Measurements from ENCODE around the gene ABHD4.

Gene ABHD4

GRCh38 chr14:22597265-22597664 lies 835 bp upstream of the ABHD4 start:
- Histone ChIP-seq H3K27me3 (ENCODE audit: control insufficient read depth, insufficient read depth, low read length) (no peaks in the 10 kb centered on the region), H3K9ac (ENCODE audit: low read depth, low read length) (no peak overlapping the region), H3K36me3 (ENCODE audit: control insufficient read depth, insufficient read depth, low read length) (peaks cover 7% of the 10 kb centered on the region), H3K4me3 (ENCODE audit: low read depth, low read length) (peak overlapping the region; percentile 98), H3K9me3 (ENCODE audit: control insufficient read depth, insufficient read depth, low read length) (no peaks in the 10 kb centered on the region), H3K4me1 (ENCODE audit: control insufficient read depth, insufficient read depth, low read length) (peaks cover 16% of the 10 kb centered on the region)

DNA sequence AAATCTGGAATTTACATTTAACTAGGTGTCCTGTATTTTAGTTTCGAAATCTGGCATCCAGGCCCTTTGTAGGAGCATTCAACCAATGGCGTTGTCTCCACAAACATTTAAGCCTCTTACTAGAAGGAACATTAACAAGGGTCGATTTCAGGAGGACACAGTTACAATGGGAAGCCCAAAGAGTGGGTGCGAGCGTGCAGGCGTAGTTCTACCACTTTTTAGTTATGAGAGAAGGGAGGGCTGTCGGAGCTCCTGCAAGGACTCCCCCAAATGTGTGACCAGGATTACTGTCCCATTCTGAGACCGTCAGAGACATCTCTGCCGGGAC lies 365 bp upstream of the ABHD4 start:
- Histone ChIP-seq H3K4me3 (ENCODE audit: low read depth, low read length) (peak overlapping the region; percentile 98), H3K9ac (ENCODE audit: low read depth, low read length) (peak overlapping the region; percentile 40), H3K9me3 (ENCODE audit: control insufficient read depth, insufficient read depth, low read length) (no peaks in the 10 kb centered on the region), H3K27me3 (ENCODE audit: control insufficient read depth, insufficient read depth, low read length) (no peaks in the 10 kb centered on the region), H3K36me3 (ENCODE audit: control insufficient read depth, insufficient read depth, low read length) (peaks cover 11% of the 10 kb centered on the region), H3K4me1 (ENCODE audit: control insufficient read depth, insufficient read depth, low read length) (peaks cover 16% of the 10 kb centered on the region)

- peaks cover 23% of the 10 kb centered on the region for H3K36me3 ChIP-seq (ENCODE audit: control insufficient read depth, insufficient read depth, low read length)
- H3K9me3 ChIP-seq (ENCODE audit: control insufficient read depth, insufficient read depth, low read length): no peaks in the 10 kb centered on the region
- H3K9ac ChIP-seq (ENCODE audit: low read depth, low read length): peak overlapping the region; percentile 66
- peak overlapping the region; percentile 98 for H3K4me3 ChIP-seq (ENCODE audit: low read depth, low read length)
- H3K27me3 ChIP-seq (ENCODE audit: control insufficient read depth, insufficient read depth, low read length): no peaks in the 10 kb centered on the region
- H3K4me1 ChIP-seq (ENCODE audit: control insufficient read depth, insufficient read depth, low read length): peaks cover 11% of the 10 kb centered on the region
Observed at GRCh38 chr14:22598896-22599244, 770 bp downstream of the ABHD4 start.

DNA sequence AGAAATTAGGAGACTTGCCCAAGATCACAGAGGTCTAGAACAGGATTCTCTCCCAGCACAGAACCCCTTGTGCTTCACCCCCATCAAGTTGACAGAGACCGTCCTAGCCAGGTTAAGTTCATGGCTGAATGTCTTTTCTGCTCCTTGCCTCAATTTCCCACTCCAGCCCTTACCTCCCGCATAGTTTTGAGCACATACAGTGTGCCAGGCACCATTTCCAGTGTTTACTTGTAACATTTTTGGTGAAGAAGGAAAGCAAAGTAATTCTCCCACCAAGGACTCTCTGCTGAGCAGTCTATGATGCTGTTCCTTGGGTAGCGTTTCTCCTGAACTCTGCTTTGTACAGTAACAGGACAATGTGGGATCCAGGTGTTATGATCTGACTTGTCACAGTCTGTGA lies 1.2 kb downstream of the ABHD4 start:
- H3K27me3 ChIP-seq (ENCODE audit: control insufficient read depth, insufficient read depth, low read length): no peaks in the 10 kb centered on the region
- no peaks in the 10 kb centered on the region for H3K9me3 ChIP-seq (ENCODE audit: control insufficient read depth, insufficient read depth, low read length)
- H3K4me1 ChIP-seq (ENCODE audit: control insufficient read depth, insufficient read depth, low read length): peaks cover 11% of the 10 kb centered on the region
- H3K9ac ChIP-seq (ENCODE audit: low read depth, low read length): peak overlapping the region; percentile 66
- peak overlapping the region; percentile 98 for H3K4me3 ChIP-seq (ENCODE audit: low read depth, low read length)
- peaks cover 24% of the 10 kb centered on the region for H3K36me3 ChIP-seq (ENCODE audit: control insufficient read depth, insufficient read depth, low read length)

GRCh38 chr14:22600027-22600426 lies 1.9 kb downstream of the ABHD4 start:
- no peaks in the 10 kb centered on the region for H3K27me3 ChIP-seq (ENCODE audit: control insufficient read depth, insufficient read depth, low read length)
- H3K9me3 ChIP-seq (ENCODE audit: control insufficient read depth, insufficient read depth, low read length): no peaks in the 10 kb centered on the region
- H3K4me1 ChIP-seq (ENCODE audit: control insufficient read depth, insufficient read depth, low read length): peaks cover 11% of the 10 kb centered on the region
- no peak overlapping the region for H3K4me3 ChIP-seq (ENCODE audit: low read depth, low read length)
- H3K9ac ChIP-seq (ENCODE audit: low read depth, low read length): no peak overlapping the region
- peaks cover 28% of the 10 kb centered on the region for H3K36me3 ChIP-seq (ENCODE audit: control insufficient read depth, insufficient read depth, low read length)

- peaks cover 39% of the 10 kb centered on the region for H3K36me3 ChIP-seq (ENCODE audit: control insufficient read depth, insufficient read depth, low read length)
- H3K9ac ChIP-seq (ENCODE audit: low read depth, low read length): no peak overlapping the region
- no peaks in the 10 kb centered on the region for H3K27me3 ChIP-seq (ENCODE audit: control insufficient read depth, insufficient read depth, low read length)
- H3K4me1 ChIP-seq (ENCODE audit: control insufficient read depth, insufficient read depth, low read length): peaks cover 11% of the 10 kb centered on the region
- no peaks in the 10 kb centered on the region for H3K9me3 ChIP-seq (ENCODE audit: control insufficient read depth, insufficient read depth, low read length)
- H3K4me3 ChIP-seq (ENCODE audit: low read depth, low read length): no peak overlapping the region
Observed at GRCh38 chr14:22601456-22601855, 3.4 kb downstream of the ABHD4 start.

- no peaks in the 10 kb centered on the region for H3K27me3 ChIP-seq (ENCODE audit: control insufficient read depth, insufficient read depth, low read length)
- H3K4me1 ChIP-seq (ENCODE audit: control insufficient read depth, insufficient read depth, low read length): peaks cover 8% of the 10 kb centered on the region
- H3K9me3 ChIP-seq (ENCODE audit: control insufficient read depth, insufficient read depth, low read length): no peaks in the 10 kb centered on the region
- H3K9ac ChIP-seq (ENCODE audit: low read depth, low read length): no peak overlapping the region
- H3K4me3 ChIP-seq (ENCODE audit: low read depth, low read length): no peak overlapping the region
- peaks cover 43% of the 10 kb centered on the region for H3K36me3 ChIP-seq (ENCODE audit: control insufficient read depth, insufficient read depth, low read length)
Observed at GRCh38 chr14:22601996-22602395, 3.9 kb downstream of the ABHD4 start.

GRCh38 chr14:22602862-22603261 lies 4.8 kb downstream of the ABHD4 start:
- H3K9me3 ChIP-seq (ENCODE audit: control insufficient read depth, insufficient read depth, low read length): no peaks in the 10 kb centered on the region
- peaks cover 52% of the 10 kb centered on the region for H3K36me3 ChIP-seq (ENCODE audit: control insufficient read depth, insufficient read depth, low read length)
- no peak overlapping the region for H3K4me3 ChIP-seq (ENCODE audit: low read depth, low read length)
- no peaks in the 10 kb centered on the region for H3K27me3 ChIP-seq (ENCODE audit: control insufficient read depth, insufficient read depth, low read length)
- no peak overlapping the region for H3K9ac ChIP-seq (ENCODE audit: low read depth, low read length)
- H3K4me1 ChIP-seq (ENCODE audit: control insufficient read depth, insufficient read depth, low read length): peaks cover 8% of the 10 kb centered on the region

DNA sequence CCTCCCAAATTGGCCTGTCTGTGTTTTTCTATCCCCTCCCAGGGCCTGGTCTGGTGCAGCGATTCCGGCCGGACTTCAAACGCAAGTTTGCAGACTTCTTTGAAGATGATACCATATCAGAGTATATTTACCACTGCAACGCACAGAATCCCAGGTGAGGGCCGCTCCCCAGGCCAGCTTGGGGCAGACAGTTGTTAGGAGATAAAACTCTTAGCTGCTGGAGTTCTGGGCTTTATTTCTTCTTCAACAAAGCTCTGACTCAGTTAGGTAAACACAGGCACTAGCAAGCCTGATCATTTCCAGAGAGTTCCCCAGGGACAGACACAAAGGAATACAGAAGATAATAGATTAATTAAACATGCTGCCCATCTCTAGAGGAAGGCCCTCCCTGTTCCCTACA lies 8.3 kb downstream of the ABHD4 start:
- H3K4me3 ChIP-seq (ENCODE audit: low read depth, low read length): no peak overlapping the region
- H3K36me3 ChIP-seq (ENCODE audit: control insufficient read depth, insufficient read depth, low read length): peaks cover 68% of the 10 kb centered on the region
- H3K27me3 ChIP-seq (ENCODE audit: control insufficient read depth, insufficient read depth, low read length): no peaks in the 10 kb centered on the region
- H3K9ac ChIP-seq (ENCODE audit: low read depth, low read length): no peak overlapping the region
- no peaks in the 10 kb centered on the region for H3K4me1 ChIP-seq (ENCODE audit: control insufficient read depth, insufficient read depth, low read length)
- no peaks in the 10 kb centered on the region for H3K9me3 ChIP-seq (ENCODE audit: control insufficient read depth, insufficient read depth, low read length)

GRCh38 chr14:22607291-22607690 lies 9.2 kb downstream of the ABHD4 start:
- no peaks in the 10 kb centered on the region for H3K4me1 ChIP-seq (ENCODE audit: control insufficient read depth, insufficient read depth, low read length)
- peaks cover 61% of the 10 kb centered on the region for H3K36me3 ChIP-seq (ENCODE audit: control insufficient read depth, insufficient read depth, low read length)

DNA sequence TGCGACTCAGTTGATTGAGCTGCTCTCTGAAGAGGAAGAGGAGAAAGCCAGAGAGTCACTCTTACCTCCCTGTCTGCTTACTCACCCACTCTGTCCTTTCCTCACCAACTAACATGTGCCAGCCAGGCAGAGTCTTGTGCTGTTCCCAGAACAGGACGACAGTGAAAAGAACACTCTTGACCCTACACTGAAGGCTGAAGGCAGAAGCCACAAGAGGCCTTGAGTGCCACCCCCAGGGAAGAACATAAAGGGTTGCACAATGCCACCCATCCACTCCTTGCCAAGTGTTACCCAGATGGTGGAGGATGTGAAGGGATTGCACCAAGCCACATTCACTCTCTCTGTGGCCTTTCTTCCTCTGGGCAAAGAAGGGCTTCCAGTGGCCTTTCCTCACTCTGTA lies 12.8 kb downstream of the ABHD4 start:
- Histone ChIP-seq H3K36me3 (ENCODE audit: control insufficient read depth, insufficient read depth, low read length) (peaks cover 36% of the 10 kb centered on the region), H3K27me3 (ENCODE audit: control insufficient read depth, insufficient read depth, low read length) (no peaks in the 10 kb centered on the region), H3K9me3 (ENCODE audit: control insufficient read depth, insufficient read depth, low read length) (no peaks in the 10 kb centered on the region), H3K4me3 (ENCODE audit: low read depth, low read length) (no peak overlapping the region), H3K9ac (ENCODE audit: low read depth, low read length) (no peak overlapping the region), H3K4me1 (ENCODE audit: control insufficient read depth, insufficient read depth, low read length) (peaks cover 6% of the 10 kb centered on the region)

More at GRCh38 chr14:22607291-22607690, 9.2 kb downstream of the ABHD4 start:
- H3K9me3 ChIP-seq (ENCODE audit: control insufficient read depth, insufficient read depth, low read length): no peaks in the 10 kb centered on the region
- H3K9ac ChIP-seq (ENCODE audit: low read depth, low read length): no peak overlapping the region
- no peaks in the 10 kb centered on the region for H3K27me3 ChIP-seq (ENCODE audit: control insufficient read depth, insufficient read depth, low read length)
- no peak overlapping the region for H3K4me3 ChIP-seq (ENCODE audit: low read depth, low read length)

GRCh38 chr14:22613106-22613695 lies 15.1 kb downstream of the ABHD4 start:
- Histone ChIP-seq H3K4me3 (ENCODE audit: low read depth, low read length) (no peak overlapping the region), H3K27me3 (ENCODE audit: control insufficient read depth, insufficient read depth, low read length) (no peaks in the 10 kb centered on the region), H3K9me3 (ENCODE audit: control insufficient read depth, insufficient read depth, low read length) (no peaks in the 10 kb centered on the region), H3K9ac (ENCODE audit: low read depth, low read length) (no peak overlapping the region), H3K36me3 (ENCODE audit: control insufficient read depth, insufficient read depth, low read length) (peaks cover 19% of the 10 kb centered on the region), H3K4me1 (ENCODE audit: control insufficient read depth, insufficient read depth, low read length) (peaks cover 6% of the 10 kb centered on the region)
